HG03457 (cell line): ENCODE data around the gene OR4X2.
"Not testable (repeated sequence)": the region's sequence is repeated elsewhere in the genome, so short reads cannot be mapped to it uniquely, and the experiment has no call there.

ENCODE experiments used
- ATAC-seq: cut with Tn5 transposase; IDR thresholded peaks from one replicate; pipeline ENCODE4 v1.9.1; 2021; ENCODE audit warnings: moderate number of reproducible peaks; ENCODE audit not compliant: unreplicated experiment

The OR4X2 gene

GRCh38 chr11:48244804-48245203 lies at the start of gene OR4X2:
Gene OR4X2 (plus strand): TSS chr11:48245104. CDS start chr11:48245104, 0 bp downstream.
- no peak for ATAC-seq

- ATAC-seq = no peak
Measured at GRCh38 chr11:48207881-48208280, 37.0 kb upstream of the OR4X2 start.

GRCh38 chr11:48210052-48210451 lies 34.9 kb upstream of the OR4X2 start:
- no peak for ATAC-seq

GRCh38 chr11:48216510-48216909 lies 28.4 kb upstream of the OR4X2 start, which contains the start of gene OR4B1:
Gene OR4B1 (plus strand): TSS chr11:48216810. CDS start chr11:48216810, 0 bp downstream.
- ATAC-seq = no peak

- ATAC-seq = no peak
Measured at GRCh38 chr11:48228761-48229160, 16.1 kb upstream of the OR4X2 start.

- not testable (repeated sequence) for ATAC-seq
Measured at GRCh38 chr11:48230057-48230456, 14.8 kb upstream of the OR4X2 start.

- ATAC-seq = no peak
Measured at GRCh38 chr11:48237727-48238126, 7.2 kb upstream of the OR4X2 start.

- ATAC-seq = no peak
Measured at GRCh38 chr11:48242501-48242900, 2.4 kb upstream of the OR4X2 start.

- ATAC-seq = no peak
Measured at GRCh38 chr11:48248902-48249301, 4.0 kb downstream of the OR4X2 start.

GRCh38 chr11:48261600-48261999 lies 16.7 kb downstream of the OR4X2 start:
- no peak for ATAC-seq

GRCh38 chr11:48263423-48263911 lies 18.6 kb downstream of the OR4X2 start, which contains the start of gene OR4X1:
Gene OR4X1 (plus strand): TSS chr11:48263861. CDS start chr11:48263861, 0 bp downstream.
- ATAC-seq = no peak

- ATAC-seq = no peak
Measured at GRCh38 chr11:48270621-48271020, 25.7 kb downstream of the OR4X2 start.

GRCh38 chr11:48272606-48273005 lies 27.7 kb downstream of the OR4X2 start:
- no peak for ATAC-seq
